SK-N-SH (cell line): ENCODE measurements around the gene ABHD8. TPM values are rescaled to one million over a fixed set of nuclear protein-coding genes. Genes with fewer than 3 reads are reported as not detected.
A peak's percentile ranks its signal among the peaks of the same experiment; 100 is the strongest.

Experiments used
- CTCF ChIA-PET: fragments of 300-600, 350-600 bp; formaldehyde crosslinking; extraction: SDS; loops from one replicate; lab custom pipeline; 2021; lab: Yijun Ruan, JAX
- POLR2A ChIA-PET: fragments of 350-600 bp; sonication (Branson Sonifier 250); formaldehyde crosslinking; extraction: SDS; loops from one replicate; lab custom pipeline; 2020; ENCODE audit warnings: antibody characterized with exemption, inconsistent platforms; lab: Yijun Ruan, JAX
- DNase-seq: peaks from one replicate; pipeline ENCODE4 v3.0.0; 2012
- H2AFZ ChIP-seq: fragments of 200-600 bp; sonication (generic); 2 replicates; pipeline ENCODE4 v1.8.1; 2016; ENCODE audit warnings: antibody characterized with exemption, mild to moderate bottlenecking, low read depth
- H3F3A ChIP-seq: fragments of 200-600 bp; sonication (generic); replicated peaks from 2 replicates; pipeline ENCODE3; 2016; ENCODE audit warnings: antibody characterized with exemption, mild to moderate bottlenecking; ENCODE audit not compliant: insufficient read depth
- H3K27ac ChIP-seq, 2 experiments: fragments of 200-500 bp in 1 of 2; fragments of 200-600 bp in 1 of 2; sonication (Bioruptor generic) in 1 of 2; sonication (generic), shearing (Covaris generic) in 1 of 2; 2 replicates each; pipeline versions ENCODE4 v1.5.1 to v1.6.1; 2014 to 2016; ENCODE audit warnings: low read depth in 2 of 2, inconsistent platforms in 1 of 2, low read length in 1 of 2, mild to moderate bottlenecking in 1 of 2, mixed read lengths in 1 of 2
- H3K27me3 ChIP-seq: fragments of 200-600 bp; sonication (generic), shearing (Covaris generic); 2 replicates; pipeline ENCODE4 v1.6.1; 2016; ENCODE audit warnings: mixed run types; ENCODE audit not compliant: insufficient read depth
- H3K36me3 ChIP-seq, 2 experiments: fragments of 200-500 bp in 1 of 2; fragments of 200-600 bp in 1 of 2; sonication (Bioruptor generic) in 1 of 2; sonication (generic) in 1 of 2; replicated peaks in 1 of 2; 2 replicates each; pipeline versions ENCODE3 to v1.5.1; 2014 to 2016; ENCODE audit warnings: low read length in 1 of 2, mild to moderate bottlenecking in 1 of 2; ENCODE audit not compliant: insufficient read depth in 2 of 2, control insufficient read depth in 1 of 2
- H3K4me1 ChIP-seq, 2 experiments: fragments of 200-500 bp in 1 of 2; fragments of 200-600 bp in 1 of 2; sonication (Bioruptor generic) in 1 of 2; sonication (generic), shearing (Covaris generic) in 1 of 2; 2 replicates each; pipeline versions ENCODE4 v1.5.1 to v1.6.1; 2014 to 2016; ENCODE audit warnings: low read depth in 1 of 2, low read length in 1 of 2, mixed run types in 1 of 2; ENCODE audit not compliant: insufficient read depth in 2 of 2, control insufficient read depth in 1 of 2
- H3K4me2 ChIP-seq: fragments of 200-600 bp; sonication (generic), shearing (Covaris generic); 2 replicates; pipeline ENCODE4 v1.6.1; 2017; ENCODE audit warnings: mixed run types
- H3K4me3 ChIP-seq, 2 experiments: fragments of 200-500 bp in 1 of 2; fragments of 200-600 bp in 1 of 2; sonication (Bioruptor generic) in 1 of 2; sonication (generic), shearing (Covaris generic) in 1 of 2; 2 replicates each; pipeline versions ENCODE4 v1.5.1 to v1.8.1; 2014 to 2016; ENCODE audit warnings: low read depth in 2 of 2, inconsistent platforms in 1 of 2, low read length in 1 of 2, mild to moderate bottlenecking in 1 of 2, mixed read lengths in 1 of 2, moderate library complexity in 1 of 2
- H3K79me2 ChIP-seq: fragments of 200-600 bp; sonication (generic); 2 replicates; pipeline ENCODE4 v1.8.1; 2017; ENCODE audit warnings: mild to moderate bottlenecking; ENCODE audit not compliant: insufficient read depth
- H3K9ac ChIP-seq: fragments of 200-600 bp; sonication (generic); 2 replicates; pipeline ENCODE4 v1.6.1; 2017; ENCODE audit warnings: mixed run types
- H3K9me2 ChIP-seq: fragments of 200-600 bp; sonication (generic); 2 replicates; pipeline ENCODE4 v1.6.1; 2017; ENCODE audit warnings: mixed run types
- H3K9me3 ChIP-seq: fragments of 200-600 bp; sonication (generic); 2 replicates; pipeline ENCODE4 v1.6.1; 2017; ENCODE audit warnings: mixed run types, mild to moderate bottlenecking, moderate library complexity
- H4K20me1 ChIP-seq: fragments of 200-600 bp; sonication (generic); 2 replicates; pipeline ENCODE4 v1.6.1; 2017; ENCODE audit warnings: mild to moderate bottlenecking, mixed run types; ENCODE audit not compliant: insufficient read depth
- CTCF ChIP-seq: fragments of 200-600 bp; sonication (generic); IDR thresholded peaks from 2 replicates; pipeline ENCODE4 v1.6.1; 2017; ENCODE audit warnings: antibody characterized with exemption, mild to moderate bottlenecking, moderate library complexity
- EP300 ChIP-seq, 2 experiments: IDR thresholded peaks; 2 replicates each; pipeline versions ENCODE4 v1.4.0 to v1.6.1; 2012; ENCODE audit warnings: borderline replicate concordance in 1 of 2, low read depth in 1 of 2, low read length in 1 of 2
- FOXM1 ChIP-seq: IDR thresholded peaks from 2 replicates; pipeline ENCODE4 v1.4.0; 2012; ENCODE audit warnings: low read depth, mild to moderate bottlenecking
- MAX ChIP-seq: IDR thresholded peaks from 2 replicates; pipeline ENCODE4 v1.4.0; 2012; ENCODE audit warnings: low read depth
- NRF1 ChIP-seq: IDR thresholded peaks from 2 replicates; pipeline ENCODE4 v1.6.1; 2012; ENCODE audit warnings: low read depth, mild to moderate bottlenecking, low read length
- POLR2AphosphoS5 ChIP-seq: IDR thresholded peaks from 2 replicates; pipeline ENCODE4 v1.6.1; 2012; ENCODE audit warnings: low read depth, low read length
- RAD21 ChIP-seq: IDR thresholded peaks from 2 replicates; pipeline ENCODE4 v1.6.1; 2012; ENCODE audit warnings: mild to moderate bottlenecking, low read length
- RCOR1 ChIP-seq: fragments of 150-350 bp; IDR thresholded peaks from 2 replicates; pipeline ENCODE4 v1.6.1; 2017; ENCODE audit warnings: antibody characterized with exemption, low read length
- RXRA ChIP-seq: IDR thresholded peaks from 2 replicates; pipeline ENCODE4 v1.4.0; 2012; ENCODE audit warnings: low read depth, mild to moderate bottlenecking, borderline replicate concordance
- SMC3 ChIP-seq: IDR thresholded peaks from 2 replicates; pipeline ENCODE4 v1.6.1; 2012; ENCODE audit warnings: low read depth, low read length, improper control_type of control experiment
- USF1 ChIP-seq: IDR thresholded peaks from 2 replicates; pipeline ENCODE4 v1.4.0; 2012; ENCODE audit warnings: low read depth, borderline replicate concordance
- YY1 ChIP-seq: IDR thresholded peaks from 2 replicates; pipeline ENCODE4 v1.4.0; 2012; ENCODE audit warnings: low read depth, mild to moderate bottlenecking
- WGBS: methylation state at CpG from one replicate; pipeline ENCODE4 v1.1.6; 2017; ENCODE audit warnings: low lambda C conversion rate; 5-methylcytosine and 5-hydroxymethylcytosine counted together
- polyA plus RNA-seq, 3 experiments: library from polyadenylated mRNA; depleted of rRNA; stranded (reverse); fragments of >200 nt; gene quantifications; 2 replicates each; pipeline ENCODE4 v1.2.3, GENCODE V29; 2012
- TF ChIP-seq, protein P1 (sequence below): IDR thresholded peaks from 2 replicates; pipeline ENCODE4 v1.6.1; 2012; ENCODE audit warnings: mild to moderate bottlenecking, low read depth, low read length, moderate library complexity

The ABHD8 gene
- polyA plus RNA-seq, 1 of the 3 experiments (the other 2 are of a cell fraction) = 11.1 TPM

DNA sequence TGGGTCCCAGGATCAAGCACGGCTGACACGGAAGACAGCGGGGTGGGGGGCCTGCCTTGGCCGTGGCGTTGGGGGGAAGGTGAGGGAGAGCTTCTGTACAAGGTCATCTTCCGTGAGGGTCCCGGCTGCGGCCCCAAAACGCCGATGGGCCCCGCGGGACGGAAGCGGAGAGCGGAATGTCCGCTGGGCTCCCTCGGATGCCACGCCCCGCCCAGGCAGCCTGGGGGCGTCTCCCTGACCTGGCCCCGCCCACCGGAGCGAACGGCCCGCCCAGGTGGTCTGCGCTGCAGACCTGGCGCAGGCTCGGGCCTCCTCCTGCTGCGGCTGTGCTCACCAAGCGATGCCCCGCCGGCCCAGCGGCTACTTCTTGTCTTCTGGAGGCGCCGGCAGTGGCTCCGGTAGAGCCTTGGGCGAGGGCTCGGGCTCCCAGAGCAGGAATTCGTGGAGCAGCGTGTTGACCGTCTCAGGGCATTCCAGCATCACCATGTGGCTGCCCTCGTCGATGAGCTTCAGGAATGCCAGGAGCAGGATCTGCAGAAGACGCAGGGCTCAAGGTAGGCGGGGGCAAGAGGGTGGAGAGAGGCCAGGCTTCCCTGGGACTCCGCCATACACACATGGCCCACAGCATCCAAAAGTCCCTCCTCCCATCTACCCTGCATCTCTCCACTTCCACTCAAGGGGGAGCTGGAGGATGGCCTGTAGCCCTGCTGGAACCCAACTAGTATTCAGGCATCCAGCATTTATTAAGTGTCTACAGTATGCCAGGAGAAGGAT lies 10.7 kb downstream of the ABHD8 start:
- Histone ChIP-seq H3F3A (peaks cover 23% of the 10 kb centered on the region), H3K27ac (peak overlapping the region; percentile 38 to 82; a peak in 3 of 4 replicates)
- 0 out of 2 replicates have a peak, but pooled peaks have one; percentile 27 for TF ChIP-seq YY1
- peak; percentile 67 for TF ChIP-seq CTCF
- TF ChIP-seq, protein P1, sequence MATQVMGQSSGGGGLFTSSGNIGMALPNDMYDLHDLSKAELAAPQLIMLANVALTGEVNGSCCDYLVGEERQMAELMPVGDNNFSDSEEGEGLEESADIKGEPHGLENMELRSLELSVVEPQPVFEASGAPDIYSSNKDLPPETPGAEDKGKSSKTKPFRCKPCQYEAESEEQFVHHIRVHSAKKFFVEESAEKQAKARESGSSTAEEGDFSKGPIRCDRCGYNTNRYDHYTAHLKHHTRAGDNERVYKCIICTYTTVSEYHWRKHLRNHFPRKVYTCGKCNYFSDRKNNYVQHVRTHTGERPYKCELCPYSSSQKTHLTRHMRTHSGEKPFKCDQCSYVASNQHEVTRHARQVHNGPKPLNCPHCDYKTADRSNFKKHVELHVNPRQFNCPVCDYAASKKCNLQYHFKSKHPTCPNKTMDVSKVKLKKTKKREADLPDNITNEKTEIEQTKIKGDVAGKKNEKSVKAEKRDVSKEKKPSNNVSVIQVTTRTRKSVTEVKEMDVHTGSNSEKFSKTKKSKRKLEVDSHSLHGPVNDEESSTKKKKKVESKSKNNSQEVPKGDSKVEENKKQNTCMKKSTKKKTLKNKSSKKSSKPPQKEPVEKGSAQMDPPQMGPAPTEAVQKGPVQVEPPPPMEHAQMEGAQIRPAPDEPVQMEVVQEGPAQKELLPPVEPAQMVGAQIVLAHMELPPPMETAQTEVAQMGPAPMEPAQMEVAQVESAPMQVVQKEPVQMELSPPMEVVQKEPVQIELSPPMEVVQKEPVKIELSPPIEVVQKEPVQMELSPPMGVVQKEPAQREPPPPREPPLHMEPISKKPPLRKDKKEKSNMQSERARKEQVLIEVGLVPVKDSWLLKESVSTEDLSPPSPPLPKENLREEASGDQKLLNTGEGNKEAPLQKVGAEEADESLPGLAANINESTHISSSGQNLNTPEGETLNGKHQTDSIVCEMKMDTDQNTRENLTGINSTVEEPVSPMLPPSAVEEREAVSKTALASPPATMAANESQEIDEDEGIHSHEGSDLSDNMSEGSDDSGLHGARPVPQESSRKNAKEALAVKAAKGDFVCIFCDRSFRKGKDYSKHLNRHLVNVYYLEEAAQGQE = no peak
- TF ChIP-seq FOXM1 = no peak
- no peak for TF ChIP-seq USF1
- TF ChIP-seq EP300 (IDR thresholded peaks at IDR 0.05; ENCODE audit: borderline replicate concordance in 1 of 2, low read depth in 1 of 2, low read length in 1 of 2) = no peak
- peak; percentile 22; the same call in 1 of the 2 replicates for TF ChIP-seq RCOR1
- peak; percentile 60; the same call in 1 of the 2 replicates for TF ChIP-seq MAX
- TF ChIP-seq RXRA = no peak
- TF ChIP-seq POLR2AphosphoS5 = peak; percentile 34
- peak; percentile 51; the same call in 1 of the 2 replicates for TF ChIP-seq NRF1
- peak; percentile 80 for TF ChIP-seq RAD21
- TF ChIP-seq SMC3 = peak; percentile 52
- TF ChIP-seq, all 33 proteins: peak for 8
- H3K9me3 ChIP-seq = no peaks in the 10 kb centered on the region
- POLR2A ChIA-PET = interaction anchor here (0.8 to 1.4 kb wide), 4 partner anchors 10 to 77 kb away, joined by 3 to 7 read pairs (median 4); partner anchors contain the start of genes ABHD8, MRPL34 and USE1
- peaks cover 0 to 8% of the 10 kb centered on the region in 2 experiments; a peak in 1 of 4 replicates for H3K4me1 ChIP-seq
- no peaks in the 10 kb centered on the region for H3K36me3 ChIP-seq
- peak; percentile 93 for DNase-seq
- H4K20me1 ChIP-seq = no peaks in the 10 kb centered on the region
- H3K4me3 ChIP-seq = peak overlapping the region; percentile 46 to 63
- peak overlapping the region; percentile 78; the same call in 1 of the 2 replicates for H2AFZ ChIP-seq
- peaks cover 6% of the 10 kb centered on the region; the same call in 1 of the 2 replicates for H3K79me2 ChIP-seq
- WGBS = 52% methylated on average over 10 of the region's 46 CpGs
- H3K27me3 ChIP-seq = no peaks in the 10 kb centered on the region
- no peaks in the 10 kb centered on the region for H3K9me2 ChIP-seq
- H3K9ac ChIP-seq = peak overlapping the region; percentile 61; the same call in 1 of the 2 replicates
- H3K4me2 ChIP-seq = peak overlapping the region; percentile 69; the same call in 1 of the 2 replicates
- CTCF ChIA-PET = interaction anchor here (0.7 to 6.0 kb wide), 10 partner anchors 10 to 100 kb away, joined by 3 to 35 read pairs (median 8); partner anchors contain the start of genes ABHD8, ANKLE1, DDA1 and MRPL34
